Adrenal gland (tissue), 12 donors: ENCODE results near the gene CORO6. TPM values are rescaled to one million over a fixed set of nuclear protein-coding genes. Genes with fewer than 3 reads are reported as not detected.
A peak's percentile ranks its signal among the peaks of the same experiment; 100 is the strongest.

ENCODE experiments used
- DNase-seq, 7 donors: peaks; one replicate each; pipeline ENCODE4 v3.0.0-alpha.2; 2019 to 2020
- H3K27ac ChIP-seq, 5 donors: fragments of 200-600 bp; sonication (generic) in 4 of 5; 1 replicate in 3 of 5; 2 replicates in 2 of 5; pipeline versions ENCODE4 v1.5.1 to v1.8.0; 2016 to 2020; ENCODE audit warnings: mild to moderate bottlenecking in 1 of 5
- H3K27me3 ChIP-seq: fragments of 200-600 bp; 2 replicates; pipeline ENCODE4 v1.8.0; 2021
- H3K36me3 ChIP-seq, 2 donors: fragments of 200-600 bp; replicated peaks in 1 of 2; 1 replicate in 1 of 2; 2 replicates in 1 of 2; pipeline versions ENCODE4 v1.5.1 to v1.8.0; 2018 to 2022
- H3K4me1 ChIP-seq, 2 donors: fragments of 200-600 bp; replicated peaks in 1 of 2; 1 replicate in 1 of 2; 2 replicates in 1 of 2; pipeline versions ENCODE4 v1.5.1 to v1.8.0; 2018 to 2021
- H3K4me3 ChIP-seq, 4 donors: fragments of 200-600 bp; sonication (generic) in 3 of 4; one replicate each; pipeline ENCODE4 v1.5.1; 2016 to 2018
- H3K9me3 ChIP-seq, 3 donors: fragments of 200-600 bp; sonication (generic) in 1 of 3; replicated peaks in 1 of 3; 1 replicate in 2 of 3; 2 replicates in 1 of 3; pipeline versions ENCODE4 v1.5.1 to v1.8.0; 2016 to 2021
- CTCF ChIP-seq, 6 experiments: fragments of 450-650 bp in 4 of 6; fragments of 200-600 bp in 2 of 6; sonication (generic) in 1 of 6; IDR thresholded peaks; 1 replicate in 5 of 6; 2 replicates in 1 of 6; pipeline versions ENCODE4 v1.5.1 to v1.8.0; 2016 to 2021; ENCODE audit warnings: antibody characterized with exemption in 6 of 6, mild to moderate bottlenecking in 2 of 6, moderate library complexity in 1 of 6
- POLR2A ChIP-seq, 2 donors: fragments of 450-650 bp; IDR thresholded peaks; one replicate each; pipeline ENCODE4 v1.6.1; 2017; ENCODE audit warnings: antibody characterized with exemption in 2 of 2, mild to moderate bottlenecking in 2 of 2, moderate library complexity in 1 of 2
- WGBS, 4 donors: extraction: QIAGEN DNeasy Blood & Tissue Kit in 2 of 4; methylation state at CpG; one replicate each; pipeline versions ENCODE4 v1.1.5 to v1.1.7; 2013 to 2017; 5-methylcytosine and 5-hydroxymethylcytosine counted together
- intact Hi-C, 2 donors: fragments of 100-400 bp; cut with DNase I; formaldehyde crosslinking; loops; one replicate each; pipeline versions ENCODE4 v1.14.1 to v1.15.0; 2022 to 2023
- polyA plus RNA-seq, 3 donors: library from polyadenylated mRNA; stranded (reverse); fragments of 200-250 nt in 2 of 3; fragments of 350-450 nt in 1 of 3; fragmentation: Illumina TruSeq in 1 of 3; extraction: RNeasy Lipid Tissue Mini Kit (QIAGEN cat#74804) in 1 of 3; gene quantifications; one replicate each; pipeline ENCODE4 v1.2.3, GENCODE V29; 2013 to 2014
- total RNA-seq, 9 donors: library from RNA; depleted of rRNA in 4 of 9; stranded (reverse); fragments of >200 nt in 4 of 9; fragments of 120-200 nt in 1 of 9; fragmentation: NEBNext Ultra II Directional in 1 of 9; extraction: Animal tissue kit (Norgen Biotek cat#: 25700) in 1 of 9; gene quantifications; one replicate each; pipeline versions ENCODE4 v1.1.0 to v1.2.4, GENCODE V29; 2013 to 2023
- donor health status: healthy with polysubstance abuse.
- donor health status: Bipolar disorder and iron deficiency.
- donor health status: DM: yes; HTN: yes; CAD: no.
- donor health status: DM: no; HTN: no; CAD: no.
- donor health status: DM: no; HTN: no; CAD: no.
- donor health status: DM: yes; HTN: yes; CAD: no.

CORO6 gene
- total and polyA plus RNA-seq, 12 donors: 0.44 to 34.0 (median 5.6) TPM

- Histone ChIP-seq H3K27ac (peak overlapping the region in 2 of 5 donors; percentile 60 to 73), H3K9me3 (no peaks in the 10 kb centered on the region), H3K4me3 (no peak overlapping the region), H3K4me1 (peaks cover 9 to 18% of the 10 kb centered on the region in 2 donors), H3K36me3 (peaks cover 0 to 17% of the 10 kb centered on the region in 2 donors), H3K27me3 (no peaks in the 10 kb centered on the region)
- DNase-seq: peak in 3 of 7 donors; percentile 14 to 18 (median 17)
- no peak for TF ChIP-seq POLR2A (IDR thresholded peaks at IDR 0.05)
- no peak for TF ChIP-seq CTCF (IDR thresholded peaks at IDR 0.05)
- intact Hi-C loops: loop anchor here in 1 of 2 donors (5.0 kb wide), 1 partner anchor 33 kb away; no protein-coding TSS in a partner anchor
- 77 to 91% (median 87%) methylated on average over 9 to 12 of the region's 12 CpGs for WGBS, 4 donors
These were observed 38.1 kb downstream of the CORO6 start for GRCh38 chr17:29584452-29585079.

DNA sequence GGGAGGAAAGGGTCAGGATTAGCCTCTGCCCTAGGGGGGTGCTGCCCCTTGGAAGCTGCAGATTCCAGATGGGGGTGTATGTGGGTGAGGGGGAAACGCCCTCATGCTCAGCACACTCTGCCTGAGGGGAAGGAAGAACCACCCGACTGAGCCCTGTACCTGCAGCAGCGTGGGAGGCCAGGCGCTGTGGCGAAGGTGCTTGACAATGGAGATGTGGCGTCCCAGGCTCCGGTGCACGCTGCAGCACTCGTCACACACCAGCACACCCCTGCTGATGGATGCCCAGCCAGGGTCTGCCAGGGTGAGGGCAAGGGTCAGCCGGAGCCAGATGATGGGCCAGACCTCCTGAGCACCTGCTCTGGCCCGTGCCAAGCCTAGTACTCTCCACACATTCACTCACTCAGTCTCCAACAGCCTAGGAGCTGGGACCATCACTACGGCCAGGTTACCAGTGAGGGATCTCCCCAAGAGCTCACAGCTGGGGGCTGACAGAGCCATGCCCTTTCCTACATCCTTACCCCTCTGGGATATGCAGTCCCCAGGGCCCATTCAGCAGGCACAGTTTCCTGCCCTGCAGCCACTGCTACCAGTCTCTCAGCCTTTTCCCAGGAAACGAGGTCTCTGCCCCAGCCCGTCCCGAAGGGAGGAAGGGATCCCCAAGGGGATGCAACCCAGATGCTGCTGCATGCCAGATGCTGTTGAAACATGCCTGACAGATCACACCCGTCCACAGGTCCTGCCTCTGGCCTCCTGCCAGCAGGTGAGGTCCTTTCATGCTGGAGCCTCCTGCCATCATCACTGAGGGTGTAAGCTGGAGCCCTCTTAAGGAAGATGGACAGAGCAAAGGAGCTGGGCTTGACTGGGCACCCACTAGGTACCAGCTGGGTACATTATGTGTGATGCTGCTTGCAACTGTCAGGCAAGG, 39.1 kb downstream of the CORO6 start:
- H3K36me3 ChIP-seq: peaks cover 0 to 20% of the 10 kb centered on the region in 2 donors
- no peaks in the 10 kb centered on the region for H3K27me3 ChIP-seq
- H3K4me3 ChIP-seq: no peak overlapping the region
- H3K4me1 ChIP-seq: peaks cover 8 to 17% of the 10 kb centered on the region in 2 donors
- peak in 3 of 7 donors; percentile 14 to 28 (median 21) for DNase-seq
- TF ChIP-seq CTCF (IDR thresholded peaks at IDR 0.05) (no peak), POLR2A (IDR thresholded peaks at IDR 0.05) (no peak)
- 79 to 92% (median 90%) methylated on average over 7 to 16 of the region's 16 CpGs for WGBS, 4 donors
- intact Hi-C loops: loop anchor here in 1 of 2 donors (5.0 kb wide), 1 partner anchor 34 kb away; no protein-coding TSS in a partner anchor
- no peak overlapping the region for H3K27ac ChIP-seq
- H3K9me3 ChIP-seq: no peaks in the 10 kb centered on the region

DNA sequence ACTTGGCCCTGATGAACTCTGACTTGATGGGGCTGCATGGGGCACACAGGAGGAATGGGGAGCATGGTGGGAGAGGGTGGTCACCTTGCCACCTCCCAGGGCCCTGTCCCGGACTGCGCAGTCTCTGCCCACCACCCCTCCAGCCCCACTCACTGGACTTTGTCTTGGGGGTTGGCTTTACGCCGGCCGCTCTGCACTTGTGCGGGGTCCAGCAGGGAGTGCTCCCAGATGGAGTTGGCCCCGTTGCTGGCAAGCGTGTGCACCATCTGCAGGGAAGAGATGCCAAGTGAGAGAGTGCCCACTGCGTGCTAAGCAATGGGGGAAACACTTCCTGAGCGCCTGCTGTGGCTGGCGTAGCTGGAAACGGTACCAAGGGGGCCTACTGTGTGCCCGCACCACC, 39.9 kb downstream of the CORO6 start:
- no peak overlapping the region for H3K27ac ChIP-seq
- WGBS, 4 donors: 91 to 100% (median 97%) methylated on average over 6 to 13 of the region's 13 CpGs
- TF ChIP-seq POLR2A (IDR thresholded peaks at IDR 0.05): no peak
- TF ChIP-seq CTCF (IDR thresholded peaks at IDR 0.05): no peak
- H3K4me1 ChIP-seq: peaks cover 0 to 9% of the 10 kb centered on the region in 2 donors
- no peaks in the 10 kb centered on the region for H3K9me3 ChIP-seq
- intact Hi-C loops: loop anchor here in 1 of 2 donors (5.0 kb wide), 1 partner anchor 35 kb away; no protein-coding TSS in a partner anchor
- peak in 2 of 7 donors; percentile 17 to 18 for DNase-seq
- H3K27me3 ChIP-seq: no peaks in the 10 kb centered on the region
- H3K4me3 ChIP-seq: no peak overlapping the region
- H3K36me3 ChIP-seq: peaks cover 0 to 26% of the 10 kb centered on the region in 2 donors

GRCh38 chr17:29582254-29582765, 40.4 kb downstream of the CORO6 start:
- Histone ChIP-seq H3K4me1 (peaks cover 0 to 4% of the 10 kb centered on the region in 2 donors), H3K27me3 (no peaks in the 10 kb centered on the region), H3K4me3 (no peak overlapping the region), H3K9me3 (no peaks in the 10 kb centered on the region), H3K27ac (no peak overlapping the region), H3K36me3 (peaks cover 0 to 30% of the 10 kb centered on the region in 2 donors)
- 85 to 89% (median 88%) methylated on average over 9 to 10 of the region's 10 CpGs for WGBS, 4 donors
- no peak for TF ChIP-seq CTCF (IDR thresholded peaks at IDR 0.05)
- TF ChIP-seq POLR2A (IDR thresholded peaks at IDR 0.05): no peak
- intact Hi-C loops: loop anchor here in 1 of 2 donors (5.0 kb wide), 1 partner anchor 35 kb away; no protein-coding TSS in a partner anchor
- no peak for DNase-seq
